HCT116 (cell line): Measurements from ENCODE around the gene TRDMT1. TPM values are rescaled to one million over a fixed set of nuclear protein-coding genes. Genes with fewer than 3 reads are reported as not detected.

Experiments used
- ATAC-seq: fragments of 200-7000 bp; cut with Tn5 transposase; 2 replicates; pipeline ENCODE4 v1.9.1; 2020; ENCODE audit warnings: mild to moderate bottlenecking, moderate library complexity
- BruUV-seq: library from RNA; stranded (reverse); fragments of 400-500 nt; replicated peaks from 2 replicates; lab custom pipeline; 2021; lab: Mats Ljungman, UMichigan
- CTCF ChIA-PET: fragments of 300-600 bp; sonication (Branson Sonifier 250); formaldehyde crosslinking; loops from one replicate; lab custom pipeline; 2021; ENCODE audit warnings: antibody characterized with exemption; lab: Charles Lee
- POLR2A ChIA-PET: fragments of 300-600, 350-600 bp; sonication (Branson Sonifier 250); formaldehyde crosslinking; loops from one replicate; lab custom pipeline; 2021; ENCODE audit warnings: antibody characterized with exemption; lab: Charles Lee
- RAD21 ChIA-PET, 2 experiments: fragments of 300-600 bp; sonication (Branson Sonifier 250); formaldehyde crosslinking; loops; one replicate each; lab custom pipeline; 2023; ENCODE audit warnings: low total read pairs in 2 of 2; ENCODE audit not compliant: uncharacterized antibody in 2 of 2, unreplicated experiment in 2 of 2, low non-redundant PET in 1 of 2; lab: Charles Lee
- DNase-seq: peaks from one replicate; pipeline ENCODE4 v3.0.0-alpha.2; 2010; ENCODE audit warnings: low read depth, low spot score
- H2AFZ ChIP-seq: fragments of 200-600 bp; shearing (Covaris generic), sonication (generic); 2 replicates; pipeline ENCODE4 v1.6.1; 2017; ENCODE audit warnings: low read depth, mixed run types, mixed read lengths, antibody characterized with exemption, low read length; ENCODE audit not compliant: poor library complexity, severe bottlenecking
- H3K27ac ChIP-seq: 2 replicates; pipeline ENCODE4 v1.5.1; 2012; ENCODE audit warnings: low read depth, low read length
- H3K27me3 ChIP-seq: fragments of 200-600 bp; sonication (generic); 2 replicates; pipeline ENCODE4 v1.6.1; 2016; ENCODE audit warnings: mixed run types, low read length, mixed read lengths; ENCODE audit not compliant: insufficient read depth
- H3K36me3 ChIP-seq, 2 experiments: fragments of 200-500 bp in 1 of 2; fragments of 200-600 bp in 1 of 2; sonication (Bioruptor generic) in 1 of 2; sonication (generic) in 1 of 2; 2 replicates each; pipeline versions ENCODE4 v1.5.1 to v1.6.1; 2014 to 2016; ENCODE audit warnings: low read length in 2 of 2, inconsistent platforms in 1 of 2, mixed read lengths in 1 of 2, mixed run types in 1 of 2; ENCODE audit not compliant: insufficient read depth in 2 of 2, control insufficient read depth in 1 of 2
- H3K4me1 ChIP-seq, 2 experiments: fragments of 200-600 bp in 1 of 2; sonication (generic) in 1 of 2; 2 replicates each; pipeline versions ENCODE4 v1.5.1 to v1.6.1; 2012 to 2017; ENCODE audit warnings: low read length in 2 of 2, inconsistent platforms in 1 of 2, mild to moderate bottlenecking in 1 of 2, mixed read lengths in 1 of 2, mixed run types in 1 of 2, moderate library complexity in 1 of 2; ENCODE audit not compliant: insufficient read depth in 2 of 2, control insufficient read depth in 1 of 2
- H3K4me2 ChIP-seq: fragments of 200-600 bp; sonication (generic); 2 replicates; pipeline ENCODE4 v1.6.1; 2017; ENCODE audit warnings: mixed run types, low read length, mixed read lengths
- H3K4me3 ChIP-seq, 2 experiments: fragments of 200-600 bp in 1 of 2; sonication (generic) in 1 of 2; replicated peaks in 1 of 2; 2 replicates each; pipeline ENCODE4 v1.5.1; 2011 to 2016; ENCODE audit warnings: low read length in 2 of 2, control low read depth in 1 of 2, low read depth in 1 of 2, mild to moderate bottlenecking in 1 of 2, mixed read lengths in 1 of 2, mixed run types in 1 of 2
- H3K79me2 ChIP-seq: fragments of 200-600 bp; sonication (generic); 2 replicates; pipeline ENCODE4 v1.6.1; 2017; ENCODE audit warnings: mild to moderate bottlenecking, mixed run types, low read length, moderate library complexity, mixed read lengths; ENCODE audit not compliant: insufficient read depth
- H3K9ac ChIP-seq: fragments of 200-600 bp; sonication (generic); 2 replicates; pipeline ENCODE4 v1.6.1; 2016; ENCODE audit warnings: low read length, mixed read lengths
- H3K9me2 ChIP-seq: fragments of 200-600 bp; sonication (generic), shearing (Covaris generic); 2 replicates; pipeline ENCODE4 v1.6.1; 2017; ENCODE audit warnings: mixed run types, mild to moderate bottlenecking, moderate library complexity; ENCODE audit not compliant: insufficient read depth
- H3K9me3 ChIP-seq, 2 experiments: fragments of 200-500 bp in 1 of 2; fragments of 200-600 bp in 1 of 2; sonication (Bioruptor generic) in 1 of 2; sonication (generic) in 1 of 2; 2 replicates each; pipeline ENCODE4 v1.6.1; 2014 to 2017; ENCODE audit warnings: low read length in 2 of 2, mixed read lengths in 2 of 2, inconsistent platforms in 1 of 2, low read depth in 1 of 2, mild to moderate bottlenecking in 1 of 2, mixed run types in 1 of 2, moderate library complexity in 1 of 2; ENCODE audit not compliant: control insufficient read depth in 1 of 2, insufficient read depth in 1 of 2
- H4K20me1 ChIP-seq: fragments of 200-600 bp; sonication (generic), shearing (Covaris generic); 2 replicates; pipeline ENCODE4 v1.6.1; 2017; ENCODE audit warnings: mixed run types, mild to moderate bottlenecking, moderate library complexity; ENCODE audit not compliant: insufficient read depth
- CEBPB ChIP-seq: IDR thresholded peaks from 2 replicates; pipeline ENCODE4 v1.6.1; 2012; ENCODE audit warnings: low read depth
- FOSL1 ChIP-seq: IDR thresholded peaks from 2 replicates; pipeline ENCODE4 v1.6.1; 2012; ENCODE audit warnings: low read depth
- POLR2A ChIP-seq: IDR thresholded peaks from 2 replicates; pipeline ENCODE4 v1.7.0; 2011; ENCODE audit warnings: borderline replicate concordance; ENCODE audit not compliant: insufficient read depth, insufficient read length; ENCODE audit errors: extremely low read depth
- SRF ChIP-seq: IDR thresholded peaks from 2 replicates; pipeline ENCODE4 v1.6.1; 2012; ENCODE audit warnings: low read depth
- ZNF274 ChIP-seq: fragments of 200-500 bp; sonication (Bioruptor generic); IDR thresholded peaks from 2 replicates; pipeline ENCODE4 v1.6.1; 2014; ENCODE audit warnings: mild to moderate bottlenecking, low read depth, low read length, inconsistent platforms
- intact Hi-C: fragments of 100-400 bp; cut with micrococcal nuclease; formaldehyde crosslinking; loops from 2 replicates; pipeline ENCODE4 v1.10.0; 2022
- total RNA-seq: library from RNA; stranded (reverse); gene quantifications from one replicate; pipeline ENCODE4 v1.2.1, GENCODE V29; 2021; ENCODE audit not compliant: unreplicated experiment
- TF ChIP-seq, protein P1 (sequence below): IDR thresholded peaks from 2 replicates; pipeline ENCODE4 v1.6.1; 2012; ENCODE audit warnings: low read depth
- TF ChIP-seq, protein P2 (sequence below), 3 experiments: fragments of 200-600 bp in 1 of 3; sonication (generic) in 1 of 3; IDR thresholded peaks in 2 of 3; conservative IDR thresholded peaks in 1 of 3; 2 replicates each; pipeline ENCODE4 v1.5.1; 2012 to 2017; ENCODE audit warnings: low read depth in 2 of 3, low read length in 2 of 3, antibody characterized with exemption in 1 of 3, borderline replicate concordance in 1 of 3, control low read depth in 1 of 3, mild to moderate bottlenecking in 1 of 3, mixed read lengths in 1 of 3, mixed run types in 1 of 3, moderate library complexity in 1 of 3; ENCODE audit not compliant: insufficient read depth in 1 of 3

TRDMT1 gene
- total RNA-seq, 1 experiment from 2014 or later = 8.6 TPM

- TF ChIP-seq, protein P1, sequence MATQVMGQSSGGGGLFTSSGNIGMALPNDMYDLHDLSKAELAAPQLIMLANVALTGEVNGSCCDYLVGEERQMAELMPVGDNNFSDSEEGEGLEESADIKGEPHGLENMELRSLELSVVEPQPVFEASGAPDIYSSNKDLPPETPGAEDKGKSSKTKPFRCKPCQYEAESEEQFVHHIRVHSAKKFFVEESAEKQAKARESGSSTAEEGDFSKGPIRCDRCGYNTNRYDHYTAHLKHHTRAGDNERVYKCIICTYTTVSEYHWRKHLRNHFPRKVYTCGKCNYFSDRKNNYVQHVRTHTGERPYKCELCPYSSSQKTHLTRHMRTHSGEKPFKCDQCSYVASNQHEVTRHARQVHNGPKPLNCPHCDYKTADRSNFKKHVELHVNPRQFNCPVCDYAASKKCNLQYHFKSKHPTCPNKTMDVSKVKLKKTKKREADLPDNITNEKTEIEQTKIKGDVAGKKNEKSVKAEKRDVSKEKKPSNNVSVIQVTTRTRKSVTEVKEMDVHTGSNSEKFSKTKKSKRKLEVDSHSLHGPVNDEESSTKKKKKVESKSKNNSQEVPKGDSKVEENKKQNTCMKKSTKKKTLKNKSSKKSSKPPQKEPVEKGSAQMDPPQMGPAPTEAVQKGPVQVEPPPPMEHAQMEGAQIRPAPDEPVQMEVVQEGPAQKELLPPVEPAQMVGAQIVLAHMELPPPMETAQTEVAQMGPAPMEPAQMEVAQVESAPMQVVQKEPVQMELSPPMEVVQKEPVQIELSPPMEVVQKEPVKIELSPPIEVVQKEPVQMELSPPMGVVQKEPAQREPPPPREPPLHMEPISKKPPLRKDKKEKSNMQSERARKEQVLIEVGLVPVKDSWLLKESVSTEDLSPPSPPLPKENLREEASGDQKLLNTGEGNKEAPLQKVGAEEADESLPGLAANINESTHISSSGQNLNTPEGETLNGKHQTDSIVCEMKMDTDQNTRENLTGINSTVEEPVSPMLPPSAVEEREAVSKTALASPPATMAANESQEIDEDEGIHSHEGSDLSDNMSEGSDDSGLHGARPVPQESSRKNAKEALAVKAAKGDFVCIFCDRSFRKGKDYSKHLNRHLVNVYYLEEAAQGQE = no peak
- TF ChIP-seq FOSL1 = no peak
Measured at GRCh38 chr10:17229967-17230682, 28.7 kb upstream of the TRDMT1 start (continued).

GRCh38 chr10:17229717-17229966, 28.2 kb upstream of the TRDMT1 start:
- Histone ChIP-seq H4K20me1 (no peaks in the 10 kb centered on the region), H3K9ac (peak overlapping the region; percentile 62; the same call in 1 of the 2 replicates), H3K27me3 (peaks cover 34% of the 10 kb centered on the region), H3K36me3 (no peaks in the 10 kb centered on the region), H3K4me1 (peaks cover 32 to 37% of the 10 kb centered on the region in 2 experiments), H3K9me3 (no peaks in the 10 kb centered on the region), H3K27ac (peak overlapping the region; percentile 59; the same call in 1 of the 2 replicates), H3K4me2 (peak overlapping the region; percentile 99), H3K9me2 (no peaks in the 10 kb centered on the region), H3K79me2 (no peaks in the 10 kb centered on the region), H2AFZ (no peak overlapping the region), H3K4me3 (peak overlapping the region; percentile 55 to 71; a peak in 3 of 4 replicates)
- ChIA-PET RAD21 (interaction anchor here in 1 of 2 experiments (1.0 kb wide), 1 partner anchor 14 kb away, joined by 3 read pairs; no protein-coding TSS in a partner anchor), POLR2A (interaction anchor here (5.0 kb wide), 1 partner anchor 338 kb away, joined by 25 read pairs; no protein-coding TSS in a partner anchor), CTCF (interaction anchor here (1.4 to 2.2 kb wide), 2 partner anchors 13 to 28 kb away, joined by 7 to 12 read pairs; partner anchors contain the start of gene TRDMT1)
- intact Hi-C loops = no loop called here
- no TSS peak for BruUV-seq
- ATAC-seq (no peak), DNase-seq (no peak)
- TF ChIP-seq SRF = no peak
- TF ChIP-seq ZNF274 = no peak
- TF ChIP-seq, protein P2, sequence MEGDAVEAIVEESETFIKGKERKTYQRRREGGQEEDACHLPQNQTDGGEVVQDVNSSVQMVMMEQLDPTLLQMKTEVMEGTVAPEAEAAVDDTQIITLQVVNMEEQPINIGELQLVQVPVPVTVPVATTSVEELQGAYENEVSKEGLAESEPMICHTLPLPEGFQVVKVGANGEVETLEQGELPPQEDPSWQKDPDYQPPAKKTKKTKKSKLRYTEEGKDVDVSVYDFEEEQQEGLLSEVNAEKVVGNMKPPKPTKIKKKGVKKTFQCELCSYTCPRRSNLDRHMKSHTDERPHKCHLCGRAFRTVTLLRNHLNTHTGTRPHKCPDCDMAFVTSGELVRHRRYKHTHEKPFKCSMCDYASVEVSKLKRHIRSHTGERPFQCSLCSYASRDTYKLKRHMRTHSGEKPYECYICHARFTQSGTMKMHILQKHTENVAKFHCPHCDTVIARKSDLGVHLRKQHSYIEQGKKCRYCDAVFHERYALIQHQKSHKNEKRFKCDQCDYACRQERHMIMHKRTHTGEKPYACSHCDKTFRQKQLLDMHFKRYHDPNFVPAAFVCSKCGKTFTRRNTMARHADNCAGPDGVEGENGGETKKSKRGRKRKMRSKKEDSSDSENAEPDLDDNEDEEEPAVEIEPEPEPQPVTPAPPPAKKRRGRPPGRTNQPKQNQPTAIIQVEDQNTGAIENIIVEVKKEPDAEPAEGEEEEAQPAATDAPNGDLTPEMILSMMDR (IDR thresholded peaks at IDR 0.05 in 2 of 3, conservative IDR thresholded peaks at IDR 0.05 in 1 of 3; ENCODE audit: borderline replicate concordance in 1 of 3, insufficient read depth in 1 of 3, low read depth in 2 of 3, low read length in 2 of 3) = no peak
- TF ChIP-seq POLR2A = peak; percentile 37
- TF ChIP-seq CEBPB = no peak
